ENCODE results near the gene IP6K1. TPM values are rescaled to one million over a fixed set of nuclear protein-coding genes. Genes with fewer than 3 reads are reported as not detected.
A peak's percentile ranks its signal among the peaks of the same experiment; 100 is the strongest.

IP6K1 gene
- total RNA-seq, 1 experiment from 2014 or later = 42.2 TPM

- Mint-ChIP-seq H3K4me3 (peak overlapping the region; percentile 87 to 96), H3K27me3 (ENCODE audit: low read depth) (no peaks in the 10 kb centered on the region; the same call in none of the 2 replicates), H3K4me1 (peaks cover 10 to 14% of the 10 kb centered on the region in 2 experiments), H3K27ac (peak overlapping the region; percentile 98 to 99 (median 98)), H3K9me3 (no peaks in the 10 kb centered on the region), H3K36me3 (ENCODE audit: insufficient read depth in 1 of 3, low read depth in 3 of 3) (peaks cover 5 to 50% (median 40%) of the 10 kb centered on the region in 3 experiments; a peak in 6 of 7 replicates)
- Histone ChIP-seq H3K18ac (ENCODE audit: insufficient read length, low read depth, low read length) (peak overlapping the region; percentile 58), H3K56ac (ENCODE audit: insufficient read length, low read depth, low read length) (no peak overlapping the region), H3K27ac (ENCODE audit: insufficient read length, low read depth, low read length) (no peak overlapping the region), H3K9ac (ENCODE audit: extremely low read depth, insufficient read length, low read length) (peak overlapping the region; percentile 51), H4K91ac (ENCODE audit: insufficient read length, low read depth, low read length) (peak overlapping the region; percentile 21), H3K14ac (ENCODE audit: insufficient read depth, low read length) (no peak overlapping the region; the same call in 1 of the 2 replicates), H3K4ac (ENCODE audit: low read depth, low read length) (no peak overlapping the region), H4K8ac (replicated peaks; ENCODE audit: insufficient read length, low read depth, low read length) (no peak overlapping the region), H4K5ac (ENCODE audit: insufficient read length, low read depth, low read length) (peak overlapping the region; percentile 15), H2BK12ac (ENCODE audit: insufficient read length, low read depth, low read length) (no peak overlapping the region), H3K79me1 (ENCODE audit: insufficient read depth, low read depth, low read length, poor library complexity, severe bottlenecking) (peaks cover 2% of the 10 kb centered on the region), H3K9me3 (ENCODE audit: control insufficient read depth, low read depth, low read length) (no peaks in the 10 kb centered on the region), H3K23me2 (ENCODE audit: insufficient read length, low read depth, low read length, poor library complexity, severe bottlenecking) (peaks cover 15% of the 10 kb centered on the region), H3K79me2 (ENCODE audit: insufficient read depth, low read length) (no peaks in the 10 kb centered on the region), H2BK20ac (ENCODE audit: low read depth, low read length, poor library complexity, severe bottlenecking) (no peak overlapping the region), H4K20me1 (ENCODE audit: control insufficient read depth, insufficient read depth, insufficient read length) (no peaks in the 10 kb centered on the region), H2BK120ac (ENCODE audit: low read depth, low read length, poor library complexity, severe bottlenecking) (no peak overlapping the region), H3K4me2 (ENCODE audit: insufficient read depth, insufficient read length, low read length) (peak overlapping the region; percentile 68), H3K23ac (ENCODE audit: insufficient read length, low read depth, low read length) (no peak overlapping the region), H2BK15ac (ENCODE audit: low read depth, low read length) (no peak overlapping the region), H2AFZ (ENCODE audit: low read length) (no peak overlapping the region), H2BK5ac (ENCODE audit: insufficient read length, low read length) (no peak overlapping the region), H3T11ph (ENCODE audit: low read length) (no peak overlapping the region), H3K27me3 (ENCODE audit: insufficient read depth, low read length) (no peaks in the 10 kb centered on the region), H2AK5ac (ENCODE audit: insufficient read length, low read length) (no peak overlapping the region), H3K4me1 (ENCODE audit: insufficient read depth, low read length) (no peaks in the 10 kb centered on the region)
- peak; percentile 37 for DNase-seq
- no peak for TF ChIP-seq CTCF (conservative IDR thresholded peaks at IDR 0.05)
- WGBS (ENCODE audit: extremely low coverage, insufficient read length, low lambda C conversion rate) = no CpG with 5 or more reads among the region's 6 CpGs
These were observed 61.8 kb downstream of the IP6K1 start for GRCh38 chr3:49724586-49724985.
